Small intestine (tissue), 7 donors: ENCODE measurements around the gene TEX101. TPM values are rescaled to one million over a fixed set of nuclear protein-coding genes. Genes with fewer than 3 reads are reported as not detected.
"Not testable (repeated sequence)": the region's sequence is repeated elsewhere in the genome, so short reads cannot be mapped to it uniquely, and the experiment has no call there.

Experiments
- DNase-seq, 2 donors: peaks; one replicate each; pipeline versions ENCODE4 v3.0.0 to v3.0.0-alpha.2; 2013
- FAIRE-seq: peaks from 2 replicates; lab custom pipeline; 2012; peaks lifted over from hg19 to GRCh38; lab: Jason Lieb, UNC
- H3K27ac ChIP-seq, 3 donors: one replicate each; pipeline ENCODE4 v1.5.1; 2013; ENCODE audit warnings: low read length in 2 of 3, mild to moderate bottlenecking in 2 of 3, control low read depth in 1 of 3, inconsistent platforms in 1 of 3, low read depth in 1 of 3, moderate library complexity in 1 of 3
- H3K27me3 ChIP-seq, 3 donors: one replicate each; pipeline ENCODE4 v1.6.1; 2013; ENCODE audit warnings: low read length in 3 of 3, inconsistent platforms in 1 of 3; ENCODE audit not compliant: control insufficient read depth in 3 of 3, insufficient read depth in 3 of 3
- H3K36me3 ChIP-seq, 3 donors: one replicate each; pipeline ENCODE4 v1.6.1; 2013; ENCODE audit warnings: low read length in 3 of 3, inconsistent platforms in 1 of 3, low read depth in 1 of 3, mild to moderate bottlenecking in 1 of 3, moderate library complexity in 1 of 3; ENCODE audit not compliant: control insufficient read depth in 3 of 3, insufficient read depth in 2 of 3
- H3K4me1 ChIP-seq, 3 donors: one replicate each; pipeline ENCODE4 v1.6.1; 2013; ENCODE audit warnings: low read length in 2 of 3, inconsistent platforms in 1 of 3, low read depth in 1 of 3, mild to moderate bottlenecking in 1 of 3, moderate library complexity in 1 of 3; ENCODE audit not compliant: control insufficient read depth in 3 of 3, insufficient read depth in 2 of 3
- H3K4me3 ChIP-seq, 3 donors: one replicate each; pipeline ENCODE4 v1.5.1; 2013; ENCODE audit warnings: low read length in 3 of 3, control low read depth in 1 of 3, inconsistent platforms in 1 of 3, low read depth in 1 of 3, mild to moderate bottlenecking in 1 of 3, moderate library complexity in 1 of 3
- H3K9me3 ChIP-seq, 2 donors: one replicate each; pipeline ENCODE4 v1.6.1; 2013; ENCODE audit warnings: low read depth in 1 of 2, low read length in 1 of 2; ENCODE audit not compliant: control insufficient read depth in 2 of 2, insufficient read depth in 1 of 2
- WGBS, 3 donors: extraction: QIAGEN DNeasy Blood & Tissue Kit; methylation state at CpG; one replicate each; pipeline ENCODE4 v1.1.7; 2013; 5-methylcytosine and 5-hydroxymethylcytosine counted together
- polyA plus RNA-seq, 4 donors: library from polyadenylated mRNA; stranded (reverse) in 3 of 4; unstranded in 1 of 4; fragments of 200-250 nt in 3 of 4; fragments of 120-200 nt in 1 of 4; gene quantifications; one replicate each; pipeline versions ENCODE4 v1.2.1 to v1.2.3, GENCODE V29; 2013
- donor health status: healthy with polysubstance abuse.
- donor health status: control.
- donor health status: control.
- donor health status: Bipolar disorder and iron deficiency.
- donor health status: healthy.

The TEX101 gene
- polyA plus RNA-seq, 4 donors = not detected

DNA sequence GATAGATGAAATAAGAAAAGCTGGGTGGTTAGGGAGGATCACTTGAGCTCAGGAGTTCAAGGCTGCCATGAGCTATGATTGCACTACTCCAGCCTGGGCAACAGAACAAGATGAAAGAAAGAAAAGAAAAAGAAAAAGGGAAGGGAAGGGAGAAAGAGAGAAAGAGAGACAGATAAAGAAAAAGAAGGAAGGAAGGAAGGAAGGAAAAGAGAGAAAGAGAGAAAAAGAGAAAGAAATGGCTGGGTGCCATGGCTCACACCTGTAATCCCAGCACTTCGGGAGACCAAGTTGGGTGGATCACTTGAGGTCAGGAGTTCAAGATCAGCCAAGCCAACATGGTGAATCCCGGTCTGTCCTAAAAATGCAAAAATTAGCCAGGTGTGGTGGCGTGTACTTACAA is 21.1 kb downstream of the TEX101 start:
- DNase-seq = no peak

DNA sequence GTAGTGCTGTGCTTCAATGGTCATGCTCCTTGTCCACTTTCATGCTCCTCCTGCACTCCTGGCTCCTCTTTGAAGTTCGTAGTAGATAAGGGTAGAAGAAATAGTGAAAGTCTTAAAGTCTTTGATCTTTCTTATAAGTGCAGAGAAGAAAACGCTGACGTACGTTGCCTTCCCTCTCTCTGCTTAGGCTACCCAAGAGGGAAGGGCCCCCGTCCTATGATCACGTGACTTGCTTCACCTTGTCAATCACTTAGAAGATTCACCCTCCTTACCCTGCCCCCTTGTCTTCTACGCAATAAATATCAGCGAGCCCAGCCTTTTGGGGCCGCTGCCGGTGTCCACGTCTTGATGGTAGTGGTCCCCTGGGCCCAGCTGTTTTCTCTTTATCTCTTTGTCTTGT is 22.6 kb downstream of the TEX101 start:
- not testable (repeated sequence) for H3K36me3 ChIP-seq, H3K9me3 ChIP-seq, FAIRE-seq, H3K27me3 ChIP-seq, H3K4me3 ChIP-seq, H3K27ac ChIP-seq, H3K4me1 ChIP-seq, DNase-seq
- 89 to 92% (median 89%) methylated on average over 11 of the region's 11 CpGs for WGBS, 3 donors

More for the DNA sequence above, 21.1 kb downstream of the TEX101 start:
- Histone ChIP-seq H3K4me1 (peaks cover 0 to 5% (median 5%) of the 10 kb centered on the region in 3 donors), H3K36me3 (no peaks in the 10 kb centered on the region), H3K4me3 (no peak overlapping the region), H3K27ac (no peak overlapping the region), H3K27me3 (no peaks in the 10 kb centered on the region), H3K9me3 (peaks cover 0 to 4% of the 10 kb centered on the region in 2 donors)
- no peak for FAIRE-seq
- 69 to 82% (median 76%) methylated on average over 3 of the region's 3 CpGs for WGBS, 3 donors

DNA sequence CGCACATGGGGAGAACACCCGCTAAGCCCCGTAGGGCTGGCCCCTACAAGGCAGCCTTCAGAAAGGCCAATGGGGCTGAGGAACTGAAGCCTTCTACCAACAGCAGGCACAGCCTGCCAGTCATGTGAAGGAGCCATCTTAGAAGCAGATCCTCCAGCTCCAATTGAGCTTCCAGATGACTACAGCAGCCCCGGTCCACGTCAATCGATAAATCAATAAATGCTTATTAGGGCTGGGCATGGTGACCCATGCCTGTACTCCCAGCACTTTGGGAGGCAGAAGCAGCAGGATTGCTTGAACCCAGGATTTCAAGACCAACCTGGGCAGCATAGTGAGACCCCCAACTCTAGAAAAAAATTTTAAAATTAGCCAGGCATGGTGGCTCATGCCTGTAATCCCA is 23.0 kb downstream of the TEX101 start:
- Histone ChIP-seq H3K27ac (no peak overlapping the region), H3K4me1 (peaks cover 0 to 5% (median 5%) of the 10 kb centered on the region in 3 donors), H3K27me3 (no peaks in the 10 kb centered on the region), H3K4me3 (no peak overlapping the region), H3K36me3 (no peaks in the 10 kb centered on the region), H3K9me3 (peaks cover 0 to 4% of the 10 kb centered on the region in 2 donors)
- 86 to 91% (median 86%) methylated on average over 6 of the region's 6 CpGs for WGBS, 3 donors
- FAIRE-seq (no peak), DNase-seq (no peak)

DNA sequence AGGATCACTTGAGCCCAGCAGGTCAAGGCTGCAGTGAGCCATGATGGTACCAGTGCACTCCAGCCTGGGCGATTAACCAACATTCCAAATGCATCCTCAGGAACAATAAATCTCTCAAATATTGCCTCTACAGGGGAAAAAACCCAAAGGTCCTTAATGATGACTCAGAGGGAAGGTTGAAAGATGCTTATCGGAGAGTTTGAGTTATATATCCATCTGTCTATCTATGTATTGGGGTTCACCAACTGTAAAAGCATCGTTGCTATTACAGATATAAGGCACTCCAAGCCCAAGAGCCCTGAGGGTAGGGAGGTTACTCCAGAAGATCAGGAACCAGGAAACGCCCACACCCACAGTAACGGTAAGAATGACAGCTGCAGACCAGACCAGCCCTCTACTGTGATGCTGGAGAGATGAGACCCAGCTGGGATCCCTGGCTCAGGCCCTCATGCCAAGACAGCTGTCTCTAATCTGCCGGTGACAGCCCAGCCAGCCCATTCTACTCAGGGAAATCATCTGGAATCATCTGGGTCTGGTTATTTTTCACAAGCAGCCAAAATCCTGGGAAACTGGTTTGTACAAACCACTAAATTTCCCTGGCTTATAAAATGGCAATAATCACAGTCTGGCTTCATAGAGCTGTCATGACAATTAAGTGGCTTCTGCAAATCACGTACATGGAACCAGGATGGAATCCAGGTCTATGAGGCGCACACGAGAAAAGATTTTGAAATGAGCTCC is 23.8 kb downstream of the TEX101 start:
- FAIRE-seq (no peak), DNase-seq (peak in 1 of 2 donors; percentile 29)
- H3K4me3 ChIP-seq = no peak overlapping the region
- peaks cover 0 to 5% (median 5%) of the 10 kb centered on the region in 3 donors for H3K4me1 ChIP-seq
- H3K9me3 ChIP-seq = peaks cover 0 to 4% of the 10 kb centered on the region in 2 donors
- H3K36me3 ChIP-seq = no peaks in the 10 kb centered on the region
- H3K27ac ChIP-seq = peak overlapping the region in 1 of 3 donors; percentile 26
- whole genome bisulfite sequencing, 3 donors = 31 to 39% (median 34%) methylated on average over 9 of the region's 9 CpGs
- H3K27me3 ChIP-seq = no peaks in the 10 kb centered on the region

DNA sequence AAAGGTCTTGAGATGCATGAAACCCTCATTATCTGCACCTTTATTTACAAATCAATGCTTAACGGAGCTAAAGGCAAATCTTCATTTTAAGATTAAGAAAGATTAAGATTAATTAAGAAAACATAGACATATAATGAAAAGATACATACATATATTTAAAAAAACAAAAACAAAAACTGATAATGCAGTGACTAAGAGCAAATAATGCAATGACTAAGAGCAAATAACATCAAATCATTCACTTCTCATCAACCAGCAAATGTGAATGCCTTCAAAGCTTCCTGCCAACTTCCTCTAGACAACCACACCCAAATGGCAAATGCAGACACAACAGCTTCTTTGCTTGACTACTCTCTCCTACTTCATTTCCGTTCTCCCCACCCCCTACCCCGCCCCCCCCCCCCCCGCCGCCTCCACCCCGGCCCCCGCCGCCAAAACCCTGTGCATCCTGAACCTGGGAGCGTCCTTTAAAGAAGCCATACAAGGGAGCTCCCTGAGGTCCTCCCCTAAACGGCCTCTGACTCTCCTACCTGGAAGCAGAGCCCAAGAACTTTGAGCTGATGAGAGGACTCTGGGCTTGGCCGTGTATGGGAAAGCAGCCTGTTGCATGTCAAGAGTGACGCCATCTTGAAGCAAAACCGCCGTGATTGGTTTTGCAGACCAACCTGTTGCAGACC is 24.5 kb downstream of the TEX101 start:
- FAIRE-seq = no peak
- H3K27me3 ChIP-seq = no peaks in the 10 kb centered on the region
- H3K27ac ChIP-seq = peak overlapping the region in 1 of 3 donors; percentile 26
- H3K4me1 ChIP-seq = peaks cover 0 to 5% (median 5%) of the 10 kb centered on the region in 3 donors
- no peaks in the 10 kb centered on the region for H3K36me3 ChIP-seq
- DNase-seq = peak in 1 of 2 donors; percentile 63
- 33 to 36% (median 35%) methylated on average over 14 of the region's 14 CpGs for WGBS, 3 donors
- peaks cover 0 to 4% of the 10 kb centered on the region in 2 donors for H3K9me3 ChIP-seq
- no peak overlapping the region for H3K4me3 ChIP-seq

DNA sequence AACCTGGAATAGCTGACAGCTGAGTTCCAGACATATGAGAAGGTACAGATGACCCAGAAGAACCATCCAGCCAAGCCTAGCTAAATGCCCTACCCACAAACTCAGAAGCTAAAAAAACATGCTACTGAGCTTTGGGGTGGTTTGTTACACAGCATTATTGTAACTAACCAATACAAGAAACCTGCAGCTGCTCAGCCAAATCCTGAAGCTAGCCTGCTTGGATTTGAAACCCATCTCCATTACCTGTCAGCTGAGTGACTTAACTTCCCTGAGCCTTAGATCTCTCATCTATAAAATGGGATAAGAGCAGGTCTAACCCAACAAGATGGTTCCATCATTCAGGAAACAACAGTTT is 25.0 kb downstream of the TEX101 start:
- Histone ChIP-seq H3K27ac (peak overlapping the region in 1 of 3 donors; percentile 9), H3K36me3 (no peaks in the 10 kb centered on the region), H3K27me3 (no peaks in the 10 kb centered on the region), H3K4me3 (no peak overlapping the region), H3K4me1 (peaks cover 0 to 5% (median 5%) of the 10 kb centered on the region in 3 donors), H3K9me3 (peaks cover 0 to 4% of the 10 kb centered on the region in 2 donors)
- FAIRE-seq (no peak), DNase-seq (no peak)

DNA sequence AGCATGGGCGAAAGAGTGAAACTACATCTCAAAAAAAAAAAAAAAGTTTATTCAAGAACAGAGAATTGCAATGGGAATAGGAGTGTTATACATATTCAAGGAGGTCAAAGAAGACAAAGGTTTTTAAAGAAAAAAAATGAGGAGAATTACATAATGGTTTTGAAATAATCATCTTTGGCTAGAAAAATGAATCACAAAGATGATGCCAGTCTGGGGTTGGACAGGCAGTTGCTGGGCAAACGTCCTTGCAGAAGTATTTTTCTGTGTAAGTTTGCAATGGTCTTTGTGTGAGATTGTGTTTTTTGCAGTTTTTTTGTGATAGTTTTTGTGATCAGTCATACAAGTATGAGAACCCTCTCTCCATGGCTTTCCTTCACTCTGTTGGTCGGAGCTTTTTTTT is 27.0 kb downstream of the TEX101 start:
- DNase-seq = no peak
- no peak overlapping the region for H3K4me3 ChIP-seq
- 64 to 75% (median 71%) methylated on average over 3 of the region's 3 CpGs for WGBS, 3 donors
- H3K4me1 ChIP-seq = peaks cover 0 to 5% (median 5%) of the 10 kb centered on the region in 3 donors
- peaks cover 0 to 4% of the 10 kb centered on the region in 2 donors for H3K9me3 ChIP-seq
- H3K27me3 ChIP-seq = no peaks in the 10 kb centered on the region
- no peaks in the 10 kb centered on the region for H3K36me3 ChIP-seq
- no peak overlapping the region for H3K27ac ChIP-seq
- FAIRE-seq = no peak

DNA sequence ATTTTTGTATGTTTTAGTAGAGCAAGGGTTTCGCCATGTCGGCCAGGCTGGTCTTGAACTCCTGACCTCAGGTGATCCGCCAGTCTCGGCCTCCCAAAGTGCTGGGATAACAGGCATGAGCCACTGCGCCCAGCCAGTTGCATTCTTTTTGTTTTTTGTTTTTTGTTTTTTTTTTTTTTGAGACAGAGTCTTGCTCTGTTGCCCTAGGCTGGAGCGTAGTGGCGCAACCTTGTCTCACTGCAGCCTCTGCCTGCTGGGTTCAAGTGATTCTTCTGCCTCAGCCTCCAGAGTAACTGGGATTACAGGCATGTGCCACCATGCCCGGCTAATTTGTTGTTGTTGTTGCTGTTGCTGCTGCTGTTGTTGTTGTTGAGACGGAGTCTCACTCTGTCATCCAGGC is 29.4 kb downstream of the TEX101 start:
- DNase-seq, H3K4me3 ChIP-seq, FAIRE-seq, H3K4me1 ChIP-seq, H3K27ac ChIP-seq, H3K27me3 ChIP-seq, H3K36me3 ChIP-seq, H3K9me3 ChIP-seq: not testable (repeated sequence)
- WGBS, 3 donors = 93 to 97% (median 94%) methylated on average over 9 of the region's 9 CpGs
